Ovary (tissue), 3 donors: Measurements from ENCODE around the gene MC1R.

Experiments
- EP300 ChIP-seq: sonication (generic); formaldehyde crosslinking; IDR thresholded peaks from one replicate; pipeline ENCODE4 v1.6.1; 2017; ENCODE audit warnings: antibody characterized with exemption
- POLR2A ChIP-seq: fragments of 450-650 bp; IDR thresholded peaks from one replicate; pipeline ENCODE4 v1.6.1; 2017; ENCODE audit warnings: antibody characterized with exemption, mild to moderate bottlenecking, moderate library complexity
- TF ChIP-seq, protein P1 (sequence below), 3 donors: fragments of 450-650 bp in 2 of 3; fragments of 200-600 bp in 1 of 3; IDR thresholded peaks; one replicate each; pipeline versions ENCODE4 v1.5.1 to v1.8.0; 2016 to 2022; ENCODE audit warnings: antibody characterized with exemption in 3 of 3, mild to moderate bottlenecking in 1 of 3
- donor health status: DM: no; HTN: no; CAD: no.

DNA sequence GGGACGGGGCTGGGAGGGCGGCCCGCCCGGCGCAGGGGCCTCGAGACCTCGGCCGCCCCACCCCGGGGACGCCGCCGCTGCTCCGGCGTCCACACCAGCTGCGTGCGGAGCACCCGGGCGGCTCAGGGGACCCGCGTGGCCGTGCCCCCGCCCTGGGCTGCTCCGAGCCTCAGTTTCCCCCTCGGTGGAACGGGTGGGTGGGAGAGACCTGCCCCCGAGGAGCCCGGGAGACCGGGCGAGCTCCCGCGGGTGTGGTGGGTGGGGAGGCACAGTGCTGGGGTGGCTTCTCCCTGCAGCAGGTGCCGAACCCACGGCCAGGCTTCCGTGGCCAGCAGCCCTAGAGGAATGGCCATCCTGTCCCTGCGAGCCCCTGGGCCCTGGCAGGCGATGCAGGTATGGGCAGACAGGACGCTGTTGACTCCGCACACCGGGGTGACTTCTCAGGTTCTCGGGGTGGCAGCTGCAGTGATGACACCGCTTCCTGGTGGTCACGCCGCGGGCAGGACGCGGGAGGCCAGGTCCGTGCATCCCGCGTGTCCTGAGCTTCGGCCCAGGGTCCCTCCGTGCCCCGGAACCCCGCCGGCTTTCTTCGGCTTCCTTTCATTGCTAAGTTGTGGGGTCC, 30.6 kb downstream of the MC1R start:
- TF ChIP-seq, protein P1, sequence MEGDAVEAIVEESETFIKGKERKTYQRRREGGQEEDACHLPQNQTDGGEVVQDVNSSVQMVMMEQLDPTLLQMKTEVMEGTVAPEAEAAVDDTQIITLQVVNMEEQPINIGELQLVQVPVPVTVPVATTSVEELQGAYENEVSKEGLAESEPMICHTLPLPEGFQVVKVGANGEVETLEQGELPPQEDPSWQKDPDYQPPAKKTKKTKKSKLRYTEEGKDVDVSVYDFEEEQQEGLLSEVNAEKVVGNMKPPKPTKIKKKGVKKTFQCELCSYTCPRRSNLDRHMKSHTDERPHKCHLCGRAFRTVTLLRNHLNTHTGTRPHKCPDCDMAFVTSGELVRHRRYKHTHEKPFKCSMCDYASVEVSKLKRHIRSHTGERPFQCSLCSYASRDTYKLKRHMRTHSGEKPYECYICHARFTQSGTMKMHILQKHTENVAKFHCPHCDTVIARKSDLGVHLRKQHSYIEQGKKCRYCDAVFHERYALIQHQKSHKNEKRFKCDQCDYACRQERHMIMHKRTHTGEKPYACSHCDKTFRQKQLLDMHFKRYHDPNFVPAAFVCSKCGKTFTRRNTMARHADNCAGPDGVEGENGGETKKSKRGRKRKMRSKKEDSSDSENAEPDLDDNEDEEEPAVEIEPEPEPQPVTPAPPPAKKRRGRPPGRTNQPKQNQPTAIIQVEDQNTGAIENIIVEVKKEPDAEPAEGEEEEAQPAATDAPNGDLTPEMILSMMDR (IDR thresholded peaks at IDR 0.05) = no peak
- TF ChIP-seq POLR2A (no peak), EP300 (no peak)
